DMS53 (cell line): Measurements from ENCODE around the gene IRF6.

Source experiments
- DNase-seq: peaks from one replicate; lab custom pipeline; 2025; lab: John Stamatoyannopoulos, UW

Gene IRF6

GRCh38 chr1:209805875-209806760, at the start of gene IRF6:
Gene IRF6, minus strand, starts transcription at chr1:209806142. Its CDS starts 4,729 bp downstream, at chr1:209801413.
- DNase-seq, result peak; percentile 99

- DNase-seq, result no peak
Measured at GRCh38 chr1:209855623-209856022, 49.7 kb upstream of the IRF6 start.

- DNase-seq, result no peak
Measured at GRCh38 chr1:209855006-209855405, 49.1 kb upstream of the IRF6 start.

GRCh38 chr1:209854196-209854595, 48.3 kb upstream of the IRF6 start:
- no peak for DNase-seq

- DNase-seq, result no peak
Measured at GRCh38 chr1:209853676-209854075, 47.7 kb upstream of the IRF6 start.

GRCh38 chr1:209850342-209850979, 44.5 kb upstream of the IRF6 start:
- peak; percentile 76 for DNase-seq

- no peak for DNase-seq
Measured at GRCh38 chr1:209849388-209849787, 43.4 kb upstream of the IRF6 start.

- DNase-seq, result no peak
Measured at GRCh38 chr1:209845408-209845725, 39.4 kb upstream of the IRF6 start.

GRCh38 chr1:209844695-209845407, 38.9 kb upstream of the IRF6 start:
- DNase-seq, result no peak

GRCh38 chr1:209840611-209841010, 34.7 kb upstream of the IRF6 start:
- no peak for DNase-seq

GRCh38 chr1:209839875-209840546, 34.1 kb upstream of the IRF6 start:
- peak; percentile 43 for DNase-seq

GRCh38 chr1:209838537-209838936, 32.6 kb upstream of the IRF6 start:
- no peak for DNase-seq

GRCh38 chr1:209837671-209838070, 31.7 kb upstream of the IRF6 start:
- no peak for DNase-seq

- no peak for DNase-seq
Measured at GRCh38 chr1:209835782-209836298, 29.9 kb upstream of the IRF6 start.

GRCh38 chr1:209831615-209832014, 25.7 kb upstream of the IRF6 start:
- no peak for DNase-seq

GRCh38 chr1:209830722-209831121, 24.8 kb upstream of the IRF6 start:
- DNase-seq, result no peak

GRCh38 chr1:209829716-209830115, 23.8 kb upstream of the IRF6 start:
- no peak for DNase-seq

GRCh38 chr1:209827384-209828262, 21.7 kb upstream of the IRF6 start, which contains the start of gene UTP25:
Gene UTP25, plus strand, starts transcription at chr1:209827972. Its CDS starts 92 bp downstream, at chr1:209828064.
- DNase-seq, result peak; percentile 100

GRCh38 chr1:209825591-209826434, 19.9 kb upstream of the IRF6 start:
- peak; percentile 40 for DNase-seq
